HG02678 (cell line): ENCODE measurements around the gene KRTAP7-1.

Experiments used
- ATAC-seq: cut with Tn5 transposase; IDR thresholded peaks from one replicate; pipeline ENCODE4 v1.9.1; 2021; ENCODE audit warnings: mild to moderate bottlenecking, moderate library complexity; ENCODE audit not compliant: unreplicated experiment

Gene KRTAP7-1

GRCh38 chr21:30829659-30830058, at the start of gene KRTAP7-1:
Gene KRTAP7-1 (minus strand): TSS chr21:30829759. CDS start chr21:30829698, 61 bp downstream.
- no peak for ATAC-seq

- ATAC-seq = no peak
Observed at GRCh38 chr21:30874526-30874925, 45.0 kb upstream of the KRTAP7-1 start.

DNA sequence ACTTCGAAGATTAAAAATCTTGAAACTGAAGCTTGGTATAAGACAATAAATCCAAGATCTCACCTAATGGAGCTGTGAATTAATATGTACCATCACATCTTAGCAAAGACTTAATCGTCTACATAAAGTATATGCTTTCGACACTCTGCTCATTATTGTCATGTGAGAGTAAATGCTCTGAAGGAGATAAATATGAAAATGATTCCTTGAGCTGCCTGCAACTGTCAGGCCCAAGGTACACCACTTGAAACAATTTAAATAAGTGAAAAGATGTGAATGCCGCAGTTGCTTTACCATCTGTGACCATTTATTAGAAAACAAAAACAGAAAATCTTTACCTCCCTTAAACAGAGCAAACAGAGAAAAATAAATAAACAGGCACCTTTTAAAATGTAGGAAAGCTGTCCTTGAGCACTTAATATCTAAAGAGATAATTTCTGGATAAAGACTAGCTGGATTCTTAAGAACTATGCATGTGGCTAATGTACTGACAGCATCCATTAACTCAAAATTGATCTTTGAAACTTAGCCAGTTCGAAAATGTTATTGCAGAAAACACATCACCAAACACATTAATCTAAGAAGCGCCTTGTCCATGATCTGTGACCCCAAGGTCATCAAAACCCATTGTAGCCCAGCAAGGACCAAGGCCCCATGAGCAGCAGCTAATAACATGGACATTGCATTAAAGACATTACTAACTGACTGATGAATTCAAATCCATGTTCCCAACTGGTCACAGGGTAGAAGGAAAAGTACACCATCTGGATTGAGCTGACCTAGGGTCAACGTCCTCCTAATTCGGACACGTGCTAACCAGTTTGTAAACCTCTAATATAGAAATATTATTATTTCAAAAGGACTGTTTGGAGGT, 18.3 kb upstream of the KRTAP7-1 start:
- no peak for ATAC-seq

DNA sequence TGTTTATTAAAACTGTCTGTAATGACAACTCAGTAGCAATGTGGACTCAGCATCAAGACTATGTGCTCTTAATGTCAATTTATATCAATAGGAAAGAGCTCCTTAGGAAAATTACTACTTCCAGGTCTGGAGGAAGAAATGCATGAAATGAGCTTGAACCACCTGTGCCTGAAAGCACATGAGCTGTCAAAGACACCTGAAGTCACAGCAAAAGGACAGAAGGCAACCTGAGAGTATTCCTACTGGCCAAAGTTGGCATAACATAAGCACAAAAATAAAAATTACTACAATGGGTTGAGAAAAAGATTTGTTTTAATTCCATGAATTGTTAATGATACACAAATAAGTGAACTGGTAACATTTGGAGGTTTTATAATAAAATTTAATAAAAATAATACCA, 13.4 kb upstream of the KRTAP7-1 start:
- ATAC-seq = no peak

DNA sequence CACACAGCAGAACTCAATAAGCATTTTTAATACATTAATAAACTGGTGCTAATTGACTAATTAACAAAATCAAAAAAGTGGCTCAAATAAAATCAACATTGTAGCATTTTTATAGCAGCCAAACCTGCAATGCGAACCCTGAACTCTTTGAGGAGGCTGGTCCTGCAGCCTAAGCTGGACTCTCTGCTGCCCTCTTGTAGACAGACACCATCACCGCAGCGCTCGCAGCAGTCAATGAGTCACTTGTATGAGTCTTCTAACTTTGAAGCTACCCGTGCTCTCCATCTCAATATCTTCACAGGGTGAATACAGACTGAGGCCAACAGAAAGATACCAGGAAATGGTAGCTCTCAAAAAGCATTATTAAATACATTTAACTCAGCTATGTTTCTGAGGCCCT, 9.7 kb upstream of the KRTAP7-1 start:
- no peak for ATAC-seq

GRCh38 chr21:30838536-30838935, 9.0 kb upstream of the KRTAP7-1 start:
- ATAC-seq = no peak

GRCh38 chr21:30831194-30831765, 1.7 kb upstream of the KRTAP7-1 start:
- no peak for ATAC-seq

- no peak for ATAC-seq
Observed at GRCh38 chr21:30818837-30819610, 10.5 kb downstream of the KRTAP7-1 start.

DNA sequence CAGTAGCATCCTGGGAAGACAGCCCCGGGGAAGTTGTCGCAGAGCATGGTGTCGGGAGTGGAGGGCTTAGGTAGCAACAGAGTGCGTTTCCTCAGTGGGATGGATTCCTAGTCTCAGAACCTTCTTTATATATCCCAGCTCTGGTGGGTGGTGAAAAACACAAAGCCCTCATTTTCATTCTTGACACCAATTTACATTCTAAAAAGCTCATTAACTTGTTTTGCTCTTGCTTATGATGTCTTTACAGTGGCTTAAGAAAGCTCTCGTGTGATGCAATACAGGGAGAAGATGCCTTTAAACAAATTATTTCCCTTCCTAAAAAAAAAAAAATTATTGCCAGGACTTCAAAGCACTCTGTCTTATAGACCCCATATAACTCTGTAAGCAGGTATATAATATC, 16.4 kb downstream of the KRTAP7-1 start, which contains the start of gene KRTAP8-1:
TSS of gene KRTAP8-1 (minus strand) at position 101 of the 400 bp plus-strand sequence. CDS start at position 47, 54 bp downstream.
- ATAC-seq = no peak

GRCh38 chr21:30800605-30801004, 29.0 kb downstream of the KRTAP7-1 start:
- no peak for ATAC-seq

DNA sequence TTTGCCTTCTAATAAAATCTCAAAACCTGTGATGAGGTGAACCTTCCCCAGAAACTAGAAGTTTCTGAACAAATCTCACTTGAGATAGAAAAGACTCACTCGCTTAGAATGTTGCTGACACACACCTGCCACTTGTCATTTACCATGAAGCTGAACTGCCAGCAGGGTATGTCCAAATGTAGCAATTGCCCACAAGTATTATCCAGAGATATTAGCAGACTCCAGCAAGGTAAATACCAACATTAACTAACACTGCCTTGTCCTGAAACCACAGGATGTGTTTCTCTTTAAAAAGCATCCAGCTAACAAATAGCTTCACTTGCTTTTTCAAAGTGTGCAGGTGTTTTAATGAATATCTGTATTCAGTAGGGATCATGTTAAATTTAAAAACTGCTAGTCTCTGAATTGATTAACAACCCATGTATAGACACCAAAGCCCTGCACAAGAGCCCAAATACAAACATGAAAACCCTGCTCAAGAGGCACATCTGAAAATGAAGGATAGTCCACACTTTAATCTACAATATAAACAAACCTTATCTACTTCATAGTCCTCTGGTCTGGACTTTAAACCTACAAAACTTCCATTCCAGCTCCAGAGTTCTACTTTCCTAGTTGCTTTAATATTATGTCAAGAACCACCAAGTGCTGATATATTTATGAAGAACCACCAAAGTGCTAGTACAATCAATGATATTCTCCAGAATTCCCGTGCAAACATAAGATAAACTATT, 35.8 kb downstream of the KRTAP7-1 start:
- no peak for ATAC-seq

DNA sequence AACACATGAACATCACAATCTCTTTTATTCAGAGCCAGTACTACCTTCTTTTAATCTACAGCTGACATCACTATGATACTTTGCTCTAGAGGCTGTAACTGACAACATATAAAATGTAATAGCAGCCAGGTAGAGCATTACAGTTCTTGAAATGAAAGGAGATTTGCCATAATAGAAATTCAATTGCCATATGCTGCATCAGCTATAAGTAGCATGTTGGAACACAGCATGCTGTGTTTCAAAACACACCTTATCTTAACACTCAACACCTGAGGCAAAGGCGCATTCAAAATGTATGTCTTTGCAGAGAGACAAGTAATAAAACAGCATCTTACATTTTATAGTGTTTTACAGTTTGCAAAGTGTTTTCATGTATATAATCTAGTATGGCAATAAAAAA, 50.3 kb downstream of the KRTAP7-1 start:
- no peak for ATAC-seq
